Measurements from ENCODE around the gene SNCB. TPM values are rescaled to one million over a fixed set of nuclear protein-coding genes. Genes with fewer than 3 reads are reported as not detected.

SNCB gene
- polyA plus RNA-seq, 1 of the 3 experiments (the other 2 are of a cell fraction) = 0.33 TPM

DNA sequence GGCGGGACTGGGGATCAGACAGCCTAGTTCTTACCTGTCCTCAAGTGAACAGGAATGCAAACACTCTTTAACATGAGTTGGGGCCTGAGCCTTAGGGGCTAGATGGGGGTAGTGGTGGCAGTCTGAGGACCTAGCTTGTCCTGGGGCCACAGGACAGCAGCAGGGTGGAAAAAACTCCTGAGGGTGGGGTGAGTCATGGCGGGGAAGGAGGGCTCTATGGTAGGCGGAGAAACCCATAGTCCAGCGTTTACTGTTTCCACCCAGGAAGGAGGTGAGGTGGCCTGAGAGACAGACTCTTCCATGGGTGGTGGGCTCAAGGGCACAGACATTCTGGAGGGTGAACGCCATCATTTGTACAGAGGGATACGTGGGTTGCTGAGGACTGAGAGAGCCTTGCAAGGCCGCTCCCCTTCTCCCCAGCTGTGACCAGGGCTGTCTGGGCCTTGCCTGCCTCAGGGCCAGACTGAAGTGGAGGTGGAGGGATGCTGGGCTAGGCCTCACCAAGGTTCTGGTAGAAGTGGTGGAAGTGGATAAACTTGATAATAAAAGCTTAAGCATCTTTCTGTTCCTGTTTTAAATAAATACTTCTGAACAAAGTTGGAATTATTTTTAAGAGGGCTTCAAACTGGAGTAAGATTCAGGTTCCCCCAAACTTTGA, 15.8 kb upstream of the SNCB start:
- Histone ChIP-seq H3K9ac (no peak overlapping the region), H3K27me3 (ENCODE audit: insufficient read depth) (no peaks in the 10 kb centered on the region), H4K20me1 (ENCODE audit: insufficient read depth) (peaks cover 13% of the 10 kb centered on the region; the same call in 1 of the 2 replicates), H3K27ac (ENCODE audit: low read depth in 2 of 2, low read length in 1 of 2) (peak overlapping the region; percentile 28 to 87; a peak in 3 of 4 replicates), H3K4me3 (ENCODE audit: low read depth in 2 of 2, low read length in 1 of 2) (no peak overlapping the region), H3K79me2 (ENCODE audit: insufficient read depth) (peaks cover 39% of the 10 kb centered on the region), H3F3A (replicated peaks; ENCODE audit: insufficient read depth) (no peaks in the 10 kb centered on the region), H3K36me3 (replicated peaks in 1 of 2; ENCODE audit: control insufficient read depth in 1 of 2, insufficient read depth in 2 of 2, low read length in 1 of 2) (no peaks in the 10 kb centered on the region), H3K9me2 (no peaks in the 10 kb centered on the region), H3K9me3 (no peaks in the 10 kb centered on the region), H3K4me2 (peak overlapping the region; percentile 54), H3K4me1 (ENCODE audit: control insufficient read depth in 1 of 2, insufficient read depth in 2 of 2, low read depth in 1 of 2, low read length in 1 of 2) (peaks cover 4 to 31% of the 10 kb centered on the region in 2 experiments; a peak in 2 of 4 replicates), H2AFZ (ENCODE audit: low read depth) (peak overlapping the region; percentile 68; the same call in 1 of the 2 replicates)
- no peak for TF ChIP-seq JUND (IDR thresholded peaks at IDR 0.05)
- no peak for TF ChIP-seq TCF12 (IDR thresholded peaks at IDR 0.05)
- no peak for TF ChIP-seq EZH2phosphoT487 (IDR thresholded peaks at IDR 0.05; ENCODE audit: borderline replicate concordance, low read depth)
- TF ChIP-seq TAF1 (IDR thresholded peaks at IDR 0.05; ENCODE audit: borderline replicate concordance, low read depth, low read length) = no peak
- no peak for TF ChIP-seq CHD2 (IDR thresholded peaks at IDR 0.05; ENCODE audit: low read length, partially characterized antibody)
- TF ChIP-seq FOXJ3 (CRISPR knock-in tag; IDR thresholded peaks at IDR 0.05) = no peak
- no peak for TF ChIP-seq TEAD4 (IDR thresholded peaks at IDR 0.05; ENCODE audit: borderline replicate concordance, insufficient read depth)
- TF ChIP-seq SIN3A (IDR thresholded peaks at IDR 0.05; ENCODE audit: borderline replicate concordance, low read depth, low read length) = no peak
- no peak for TF ChIP-seq NRF1 (IDR thresholded peaks at IDR 0.05; ENCODE audit: low read depth, low read length)
- DNase-seq = no peak
- ChIA-PET CTCF (interaction anchor here (0.8 to 5.8 kb wide), 10 partner anchors 14 to 655 kb away, joined by 3 to 38 read pairs (median 6); partner anchors contain the start of genes CLTB, EIF4E1B, SNCB and ZNF346), POLR2A (interaction anchor here (0.8 to 1.3 kb wide), 3 partner anchors 11 to 109 kb away, joined by 3 to 4 read pairs (median 3); partner anchors contain the start of gene RNF44)
- WGBS (ENCODE audit: low lambda C conversion rate) = 88% methylated on average over 6 of the region's 7 CpGs

GRCh38 chr5:176644878-176645670, 14.7 kb upstream of the SNCB start:
- H3K4me2 ChIP-seq = no peak overlapping the region
- WGBS (ENCODE audit: low lambda C conversion rate) = 94% methylated on average over 19 of the region's 22 CpGs
- peaks cover 4 to 21% of the 10 kb centered on the region in 2 experiments; a peak in 2 of 4 replicates for H3K4me1 ChIP-seq (ENCODE audit: control insufficient read depth in 1 of 2, insufficient read depth in 2 of 2, low read depth in 1 of 2, low read length in 1 of 2)
- CTCF ChIA-PET = interaction anchor here (4.3 to 5.8 kb wide), 2 partner anchors 15 to 72 kb away, joined by 26 to 38 read pairs; no protein-coding TSS in a partner anchor
- DNase-seq = no peak
- POLR2A ChIA-PET = no interaction called here
- H3K9me2 ChIP-seq = no peaks in the 10 kb centered on the region
- H3K9ac ChIP-seq = no peak overlapping the region
- H3K27me3 ChIP-seq (ENCODE audit: insufficient read depth) = no peaks in the 10 kb centered on the region
- no peaks in the 10 kb centered on the region for H3K9me3 ChIP-seq
- H4K20me1 ChIP-seq (ENCODE audit: insufficient read depth) = peaks cover 7% of the 10 kb centered on the region; the same call in 1 of the 2 replicates
- no peak for TF ChIP-seq TEAD4 (IDR thresholded peaks at IDR 0.05; ENCODE audit: borderline replicate concordance, insufficient read depth)
- no peak for TF ChIP-seq MAX (IDR thresholded peaks at IDR 0.05; ENCODE audit: low read depth)
- no peak overlapping the region for H2AFZ ChIP-seq (ENCODE audit: low read depth)
- H3K36me3 ChIP-seq (replicated peaks in 1 of 2; ENCODE audit: control insufficient read depth in 1 of 2, insufficient read depth in 2 of 2, low read length in 1 of 2) = no peaks in the 10 kb centered on the region
- H3K27ac ChIP-seq (ENCODE audit: low read depth in 2 of 2, low read length in 1 of 2) = no peak overlapping the region
- H3K4me3 ChIP-seq (ENCODE audit: low read depth in 2 of 2, low read length in 1 of 2) = no peak overlapping the region
- H3F3A ChIP-seq (replicated peaks; ENCODE audit: insufficient read depth) = no peaks in the 10 kb centered on the region
- peaks cover 28% of the 10 kb centered on the region for H3K79me2 ChIP-seq (ENCODE audit: insufficient read depth)
